ENCODE results near the gene CDH23. TPM values are rescaled to one million over a fixed set of nuclear protein-coding genes. Genes with fewer than 3 reads are reported as not detected.

CDH23 gene
- total RNA-seq, 1 donor from 2014 or later, result 10.3 TPM

- H3K4me1 ChIP-seq, result no peaks in the 10 kb centered on the region
- no peak overlapping the region for H3K4me3 ChIP-seq
- no peaks in the 10 kb centered on the region for H3K27me3 ChIP-seq
- intact Hi-C loops (cut with DNase I), result no loop called here
- TF ChIP-seq CTCF (IDR thresholded peaks at IDR 0.05), result no peak
- H3K9me3 ChIP-seq, result no peaks in the 10 kb centered on the region
- no peaks in the 10 kb centered on the region for H3K36me3 ChIP-seq
- no peak overlapping the region for H3K27ac ChIP-seq
- no peak for DNase-seq (ENCODE audit: extremely low spot score in 2 of 2)
Measured at GRCh38 chr10:71636588-71636987, 239.9 kb downstream of the CDH23 start.

GRCh38 chr10:71637305-71637704, 240.6 kb downstream of the CDH23 start:
- H3K9me3 ChIP-seq, result no peaks in the 10 kb centered on the region

DNA sequence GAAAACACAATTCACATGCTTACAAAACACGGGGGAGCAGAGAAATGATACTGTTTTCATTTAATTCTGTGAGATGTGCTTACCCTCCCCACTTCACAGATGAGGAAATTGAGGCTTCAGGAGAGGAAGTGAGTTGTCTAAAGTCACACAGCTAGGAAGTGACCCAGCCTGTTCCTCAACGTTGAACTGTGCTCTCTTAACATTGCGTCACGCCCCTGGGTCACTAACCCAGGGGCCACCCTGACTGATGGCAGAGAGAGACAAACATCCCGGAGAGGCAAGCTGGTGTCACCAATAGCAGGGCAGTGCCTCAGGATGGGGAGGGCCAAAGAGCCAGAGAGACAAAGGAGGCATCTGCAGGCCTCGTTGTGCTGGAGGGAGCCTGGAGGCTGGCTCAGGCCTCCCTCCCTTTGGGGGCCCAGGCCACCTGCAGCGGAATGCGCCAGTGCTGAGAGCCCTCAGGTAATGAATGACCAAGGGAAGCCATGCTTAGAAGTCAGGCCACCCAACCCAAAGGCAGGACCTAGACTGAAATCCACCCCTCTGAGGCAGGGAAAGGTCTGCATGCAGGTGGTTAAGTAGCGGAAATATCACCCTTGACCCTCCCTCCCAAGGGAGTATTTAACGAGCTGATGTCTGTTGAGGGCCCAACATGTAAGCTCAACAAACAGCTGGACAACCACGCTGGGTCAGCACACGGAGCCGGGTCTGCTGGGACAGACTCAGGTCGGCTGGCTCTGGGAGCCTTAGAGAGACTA, 241.5 kb downstream of the CDH23 start:
- intact Hi-C loops (cut with DNase I), result no loop called here
- TF ChIP-seq POLR2A (IDR thresholded peaks at IDR 0.05), result no peak
- TF ChIP-seq POLR2AphosphoS5 (IDR thresholded peaks at IDR 0.05; ENCODE audit: insufficient read depth in 1 of 2, low read depth in 1 of 2), result no peak
- TF ChIP-seq CTCF (IDR thresholded peaks at IDR 0.05), result no peak
- Histone ChIP-seq H3K4me3 (no peak overlapping the region), H3K4me1 (no peaks in the 10 kb centered on the region), H3K9me3 (no peaks in the 10 kb centered on the region), H3K27me3 (no peaks in the 10 kb centered on the region), H3K27ac (no peak overlapping the region), H3K36me3 (no peaks in the 10 kb centered on the region)
- no peak for DNase-seq (ENCODE audit: extremely low spot score in 2 of 2)

More at GRCh38 chr10:71637305-71637704, 240.6 kb downstream of the CDH23 start:
- Histone ChIP-seq H3K27ac (no peak overlapping the region), H3K36me3 (no peaks in the 10 kb centered on the region), H3K4me3 (no peak overlapping the region), H3K4me1 (no peaks in the 10 kb centered on the region), H3K27me3 (no peaks in the 10 kb centered on the region)
- no peak for DNase-seq (ENCODE audit: extremely low spot score in 2 of 2)
- TF ChIP-seq POLR2AphosphoS5 (IDR thresholded peaks at IDR 0.05; ENCODE audit: insufficient read depth in 1 of 2, low read depth in 1 of 2) (no peak), CTCF (IDR thresholded peaks at IDR 0.05) (no peak), POLR2A (IDR thresholded peaks at IDR 0.05) (no peak)
- intact Hi-C loops (cut with DNase I), result no loop called here

DNA sequence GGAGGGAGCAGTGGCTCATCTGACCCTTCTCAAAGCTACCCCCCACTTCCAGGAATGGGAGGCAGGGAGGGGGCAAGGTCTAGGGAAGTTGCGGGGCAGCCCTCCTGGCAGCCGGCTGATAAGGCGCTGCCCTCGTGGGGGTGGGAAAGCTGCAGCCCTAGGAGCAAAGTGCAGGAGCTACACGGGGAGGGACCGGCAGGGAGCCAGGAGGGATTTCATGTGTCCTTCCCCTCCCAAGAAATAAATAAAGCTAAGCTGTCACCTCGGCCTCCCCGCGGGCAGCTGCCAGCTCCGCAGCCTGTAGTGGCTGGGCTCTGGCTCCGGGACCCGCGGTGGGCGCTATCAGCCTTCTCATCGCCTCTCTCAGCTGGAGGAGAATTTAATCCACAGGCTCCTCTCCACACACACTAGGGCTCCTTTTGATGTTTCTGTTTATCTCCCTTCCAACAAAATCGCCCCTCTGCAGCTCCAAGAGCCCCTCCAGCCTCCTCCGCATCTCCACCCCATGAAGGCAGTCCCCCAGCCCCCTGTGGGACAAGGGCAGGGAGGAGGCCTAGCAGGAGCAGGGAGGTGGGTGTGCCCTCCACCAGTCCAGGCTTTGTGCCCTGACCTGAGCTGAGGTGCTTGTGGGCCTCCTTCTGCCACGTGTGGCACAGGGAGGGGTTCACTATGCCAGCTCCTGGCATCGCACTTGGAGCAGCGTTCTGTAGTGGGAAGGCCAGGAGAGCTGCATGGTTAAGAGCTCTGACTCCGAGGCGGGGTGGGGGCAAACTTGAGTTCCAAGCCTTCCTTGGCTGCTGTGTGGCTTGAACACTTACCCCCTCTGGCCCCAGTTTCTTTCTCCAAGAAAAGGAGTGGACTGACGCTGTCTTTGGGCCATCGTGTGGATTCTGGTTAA, 242.4 kb downstream of the CDH23 start:
- no peak overlapping the region for H3K27ac ChIP-seq
- TF ChIP-seq POLR2AphosphoS5 (IDR thresholded peaks at IDR 0.05; ENCODE audit: insufficient read depth in 1 of 2, low read depth in 1 of 2), result no peak
- TF ChIP-seq CTCF (IDR thresholded peaks at IDR 0.05), result no peak
- no peak for TF ChIP-seq POLR2A (IDR thresholded peaks at IDR 0.05)
- no peaks in the 10 kb centered on the region for H3K27me3 ChIP-seq
- H3K9me3 ChIP-seq, result no peaks in the 10 kb centered on the region
- intact Hi-C loops (cut with DNase I), result no loop called here
- no peak overlapping the region for H3K4me3 ChIP-seq
- H3K4me1 ChIP-seq, result no peaks in the 10 kb centered on the region
- DNase-seq (ENCODE audit: extremely low spot score in 2 of 2), result no peak
- no peaks in the 10 kb centered on the region for H3K36me3 ChIP-seq

GRCh38 chr10:71640607-71641006, 243.9 kb downstream of the CDH23 start:
- Histone ChIP-seq H3K9me3 (no peaks in the 10 kb centered on the region), H3K27me3 (no peaks in the 10 kb centered on the region), H3K4me1 (no peaks in the 10 kb centered on the region), H3K36me3 (no peaks in the 10 kb centered on the region), H3K4me3 (no peak overlapping the region), H3K27ac (no peak overlapping the region)
- DNase-seq (ENCODE audit: extremely low spot score in 2 of 2), result no peak
- no peak for TF ChIP-seq POLR2A (IDR thresholded peaks at IDR 0.05)
- intact Hi-C loops (cut with DNase I), result no loop called here

Measured in vagina (tissue), 2 donors.